Panc1 (cell line): ENCODE data around the gene KLF16. TPM values are rescaled to one million over a fixed set of nuclear protein-coding genes. Genes with fewer than 3 reads are reported as not detected.
A peak's percentile ranks its signal among the peaks of the same experiment; 100 is the strongest.

ENCODE experiments used
- ATAC-seq: fragments of 200-7000 bp; cut with Tn5 transposase; 2 replicates; pipeline ENCODE4 v1.9.1; 2020; ENCODE audit warnings: mild to moderate bottlenecking, moderate library complexity
- BruUV-seq: library from RNA; stranded (reverse); fragments of 400-500 nt; replicated peaks from 2 replicates; lab custom pipeline; 2021; lab: Mats Ljungman, UMichigan
- CTCF ChIA-PET: fragments of 300-600 bp; sonication (Branson Sonifier 250); formaldehyde crosslinking; loops from one replicate; lab custom pipeline; 2022; ENCODE audit warnings: antibody characterized with exemption; lab: Charles Lee
- POLR2A ChIA-PET: fragments of 300-600 bp; sonication (Branson Sonifier 250); formaldehyde crosslinking; loops from one replicate; lab custom pipeline; 2022; ENCODE audit warnings: antibody characterized with exemption; lab: Charles Lee
- DNase-seq: peaks from one replicate; pipeline ENCODE4 v3.0.0-alpha.2; 2010; ENCODE audit warnings: low read depth, low spot score
- H3K27ac ChIP-seq: 2 replicates; pipeline ENCODE4 v1.5.1; 2011; ENCODE audit warnings: mild to moderate bottlenecking, low read length, inconsistent platforms
- H3K27me3 ChIP-seq: fragments of 200-500 bp; sonication (Bioruptor generic); 2 replicates; pipeline ENCODE4 v1.6.0; 2014; ENCODE audit warnings: low read length, inconsistent platforms; ENCODE audit not compliant: control insufficient read depth, insufficient read depth
- H3K36me3 ChIP-seq: fragments of 200-500 bp; sonication (Bioruptor generic); 2 replicates; pipeline ENCODE4 v1.5.1; 2014; ENCODE audit warnings: inconsistent platforms, mild to moderate bottlenecking, low read length, moderate library complexity; ENCODE audit not compliant: control insufficient read depth, insufficient read depth
- H3K4me1 ChIP-seq: 2 replicates; pipeline ENCODE4 v1.5.1; 2011; ENCODE audit warnings: inconsistent platforms, mild to moderate bottlenecking, low read length, moderate library complexity; ENCODE audit not compliant: control insufficient read depth, insufficient read depth
- H3K4me3 ChIP-seq, 2 experiments: 2 replicates each; pipeline ENCODE4 v1.5.1; 2011 to 2012; ENCODE audit warnings: low read depth in 2 of 2, low read length in 2 of 2, mild to moderate bottlenecking in 2 of 2, inconsistent platforms in 1 of 2, moderate library complexity in 1 of 2
- H3K9me3 ChIP-seq: fragments of 200-500 bp; sonication (Bioruptor generic); 2 replicates; pipeline ENCODE4 v1.5.1; 2014; ENCODE audit warnings: low read depth, mild to moderate bottlenecking, inconsistent platforms, low read length, moderate library complexity; ENCODE audit not compliant: control insufficient read depth, insufficient read depth
- CTCF ChIP-seq: fragments of 450-650 bp; IDR thresholded peaks from 2 replicates; pipeline ENCODE4 v1.5.1; 2017; ENCODE audit warnings: mild to moderate bottlenecking
- POLR2AphosphoS5 ChIP-seq: IDR thresholded peaks from 2 replicates; pipeline ENCODE4 v1.6.1; 2012; ENCODE audit warnings: mild to moderate bottlenecking, low read depth, low read length, moderate library complexity
- SIN3A ChIP-seq: IDR thresholded peaks from 2 replicates; pipeline ENCODE4 v1.6.1; 2012; ENCODE audit warnings: low read depth, mild to moderate bottlenecking, low read length, moderate library complexity, borderline replicate concordance; ENCODE audit not compliant: insufficient read depth
- TCF7L2 ChIP-seq: IDR thresholded peaks from 2 replicates; pipeline ENCODE4 v1.6.1; 2011; ENCODE audit warnings: mild to moderate bottlenecking, low read depth, low read length, inconsistent platforms
- in situ Hi-C: cut with HindIII; loops from 2 replicates; pipeline ENCODE4 v1.10.0; 2016; ENCODE audit warnings: low sequenced_read_pairs, low pct_unique_long_range_greater_than_20kb
- intact Hi-C: fragments of 100-400 bp; cut with micrococcal nuclease; formaldehyde crosslinking; loops from one replicate; pipeline ENCODE4 v1.10.0; 2022; ENCODE audit not compliant: unreplicated experiment
- total RNA-seq: library from RNA; stranded (reverse); gene quantifications from one replicate; pipeline ENCODE4 v1.2.1, GENCODE V29; 2021; ENCODE audit not compliant: unreplicated experiment
- TF ChIP-seq, protein P1 (sequence below), 2 experiments: IDR thresholded peaks; 2 replicates each; pipeline ENCODE4 v1.6.1; 2011 to 2012; ENCODE audit warnings: low read depth in 2 of 2, control low read depth in 1 of 2, low read length in 1 of 2, mild to moderate bottlenecking in 1 of 2, moderate library complexity in 1 of 2; ENCODE audit not compliant: insufficient read depth in 1 of 2

The KLF16 gene
- total RNA-seq, 1 experiment from 2014 or later: 79.3 TPM

- Histone ChIP-seq H3K9me3 (no peaks in the 10 kb centered on the region), H3K36me3 (peaks cover 5% of the 10 kb centered on the region; the same call in 1 of the 2 replicates), H3K4me3 (peak overlapping the region in 1 of 2 experiments; percentile 44; a peak in 2 of 4 replicates), H3K4me1 (peaks cover 40% of the 10 kb centered on the region), H3K27me3 (no peaks in the 10 kb centered on the region), H3K27ac (peak overlapping the region; percentile 77)
- intact Hi-C loops: no loop called here
- ATAC-seq: no peak
- in situ Hi-C loops: no loop called here
- DNase-seq: no peak
- POLR2A ChIA-PET: no interaction called here
- no peak for TF ChIP-seq TCF7L2
- TF ChIP-seq, protein P1, sequence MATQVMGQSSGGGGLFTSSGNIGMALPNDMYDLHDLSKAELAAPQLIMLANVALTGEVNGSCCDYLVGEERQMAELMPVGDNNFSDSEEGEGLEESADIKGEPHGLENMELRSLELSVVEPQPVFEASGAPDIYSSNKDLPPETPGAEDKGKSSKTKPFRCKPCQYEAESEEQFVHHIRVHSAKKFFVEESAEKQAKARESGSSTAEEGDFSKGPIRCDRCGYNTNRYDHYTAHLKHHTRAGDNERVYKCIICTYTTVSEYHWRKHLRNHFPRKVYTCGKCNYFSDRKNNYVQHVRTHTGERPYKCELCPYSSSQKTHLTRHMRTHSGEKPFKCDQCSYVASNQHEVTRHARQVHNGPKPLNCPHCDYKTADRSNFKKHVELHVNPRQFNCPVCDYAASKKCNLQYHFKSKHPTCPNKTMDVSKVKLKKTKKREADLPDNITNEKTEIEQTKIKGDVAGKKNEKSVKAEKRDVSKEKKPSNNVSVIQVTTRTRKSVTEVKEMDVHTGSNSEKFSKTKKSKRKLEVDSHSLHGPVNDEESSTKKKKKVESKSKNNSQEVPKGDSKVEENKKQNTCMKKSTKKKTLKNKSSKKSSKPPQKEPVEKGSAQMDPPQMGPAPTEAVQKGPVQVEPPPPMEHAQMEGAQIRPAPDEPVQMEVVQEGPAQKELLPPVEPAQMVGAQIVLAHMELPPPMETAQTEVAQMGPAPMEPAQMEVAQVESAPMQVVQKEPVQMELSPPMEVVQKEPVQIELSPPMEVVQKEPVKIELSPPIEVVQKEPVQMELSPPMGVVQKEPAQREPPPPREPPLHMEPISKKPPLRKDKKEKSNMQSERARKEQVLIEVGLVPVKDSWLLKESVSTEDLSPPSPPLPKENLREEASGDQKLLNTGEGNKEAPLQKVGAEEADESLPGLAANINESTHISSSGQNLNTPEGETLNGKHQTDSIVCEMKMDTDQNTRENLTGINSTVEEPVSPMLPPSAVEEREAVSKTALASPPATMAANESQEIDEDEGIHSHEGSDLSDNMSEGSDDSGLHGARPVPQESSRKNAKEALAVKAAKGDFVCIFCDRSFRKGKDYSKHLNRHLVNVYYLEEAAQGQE (IDR thresholded peaks at IDR 0.05; ENCODE audit: insufficient read depth in 1 of 2, low read depth in 2 of 2, low read length in 1 of 2): no peak
- TF ChIP-seq POLR2AphosphoS5: no peak; the same call in 1 of the 2 replicates
- no peak for TF ChIP-seq CTCF
- CTCF ChIA-PET: interaction anchor here (0.6 to 0.7 kb wide), 2 partner anchors 11 to 189 kb away, joined by 3 to 11 read pairs; no protein-coding TSS in a partner anchor
- BruUV-seq: no TSS peak
Observed at GRCh38 chr19:1857648-1858326, 5.6 kb downstream of the KLF16 start.

DNA sequence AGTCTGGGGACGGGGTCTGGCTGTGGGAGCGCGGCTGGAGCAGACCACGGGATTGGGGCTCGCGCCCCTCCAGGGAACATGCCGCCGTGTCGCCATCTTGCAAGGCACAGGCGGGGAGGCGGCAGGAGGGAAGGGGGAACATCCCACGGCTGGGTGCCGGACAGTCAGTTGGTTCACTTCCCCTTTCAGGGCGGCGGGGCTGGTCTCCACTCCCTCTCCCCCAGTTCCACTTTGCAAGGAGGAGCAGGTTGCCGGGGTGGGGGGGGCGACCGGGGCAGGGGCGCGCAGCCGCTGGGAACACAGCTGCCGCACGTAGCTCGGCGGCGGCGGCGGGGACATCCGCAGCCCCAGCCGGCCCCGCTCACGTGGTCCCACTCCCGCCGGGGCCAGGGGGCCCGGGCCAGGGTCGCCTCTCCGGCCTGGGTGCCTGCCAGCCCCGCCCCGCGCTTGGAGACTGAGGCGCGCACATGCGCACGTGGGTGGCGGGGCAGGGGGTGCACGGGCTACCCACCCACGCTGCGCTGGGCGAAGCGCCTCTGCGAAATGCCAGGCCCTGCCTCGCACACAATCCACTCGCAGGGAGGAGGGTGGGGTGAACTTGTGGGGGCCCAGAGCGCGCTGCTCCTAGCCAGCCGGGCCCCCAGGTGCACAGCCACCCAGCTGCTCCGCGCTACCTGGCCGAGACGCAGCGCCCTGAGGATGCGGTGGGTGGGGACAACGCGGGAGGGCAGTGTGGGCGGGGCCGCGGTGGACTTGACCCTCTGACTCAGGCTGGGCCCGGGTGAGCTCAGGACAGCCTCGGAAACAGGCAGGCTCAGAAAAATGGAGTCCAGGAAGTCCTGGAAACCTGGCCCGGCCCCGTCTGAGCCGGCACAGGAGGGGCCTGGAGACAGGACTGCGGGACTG lies 6.4 kb downstream of the KLF16 start:
- H3K4me3 ChIP-seq: peak overlapping the region; percentile 24 to 45
- peaks cover 48% of the 10 kb centered on the region for H3K4me1 ChIP-seq
- no peaks in the 10 kb centered on the region for H3K9me3 ChIP-seq
- peak; percentile 41 for ATAC-seq
- peak overlapping the region; percentile 91 for H3K27ac ChIP-seq
- in situ Hi-C loops (no loop called here), intact Hi-C loops (no loop called here)
- peaks cover 1% of the 10 kb centered on the region; the same call in 1 of the 2 replicates for H3K36me3 ChIP-seq
- no TSS peak for BruUV-seq
- DNase-seq: no peak
- no peak for TF ChIP-seq POLR2AphosphoS5
- no peak for TF ChIP-seq SIN3A
- TF ChIP-seq, protein P1 (IDR thresholded peaks at IDR 0.05; ENCODE audit: insufficient read depth in 1 of 2, low read depth in 2 of 2, low read length in 1 of 2): no peak
- TF ChIP-seq CTCF: no peak
- no peak for TF ChIP-seq TCF7L2
- ChIA-PET POLR2A (no interaction called here), CTCF (interaction anchor here (0.6 to 0.7 kb wide), 2 partner anchors 12 to 188 kb away, joined by 3 to 11 read pairs; no protein-coding TSS in a partner anchor)
- H3K27me3 ChIP-seq: no peaks in the 10 kb centered on the region
